Kidney glomerular epithelial cell (primary cell): ENCODE data around the gene FEV.
"Not testable (repeated sequence)": the region's sequence is repeated elsewhere in the genome, so short reads cannot be mapped to it uniquely, and the experiment has no call there.

Experiments
- DNase-seq: peaks from one replicate; lab custom pipeline; 2025; lab: John Stamatoyannopoulos, UW

FEV gene

DNA sequence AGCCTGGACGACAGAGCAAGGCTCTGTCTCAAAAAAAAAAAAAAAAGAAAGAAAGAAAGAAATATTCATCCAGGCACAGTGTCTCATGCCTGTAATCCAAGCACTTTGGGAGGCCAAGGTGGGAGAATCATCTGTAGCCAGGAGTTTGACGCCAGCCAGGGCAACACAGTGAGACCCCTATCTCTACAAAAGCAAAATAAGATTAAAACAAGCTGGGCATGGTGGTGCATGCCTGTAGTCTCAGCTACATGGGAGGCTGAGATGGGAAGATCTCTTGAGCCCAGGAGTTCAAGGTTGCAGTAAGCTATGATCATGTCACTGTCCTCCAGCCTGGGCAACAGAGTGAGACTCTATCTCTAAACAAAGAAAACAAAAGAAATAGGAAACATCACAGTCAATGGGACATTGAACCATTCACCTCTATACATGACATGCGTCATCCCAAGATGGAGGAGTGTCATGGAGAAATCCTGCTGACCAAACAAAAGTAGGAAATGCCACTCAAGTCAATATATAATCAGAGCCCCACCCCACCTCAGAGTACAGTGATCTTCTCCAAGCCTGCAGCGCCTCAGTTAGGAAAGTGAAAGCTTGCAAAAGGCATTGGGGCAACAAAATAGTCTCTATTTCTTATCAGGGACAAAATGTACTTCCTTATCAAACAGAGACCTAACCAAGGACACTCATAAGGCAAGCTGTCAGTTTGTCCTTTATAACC, 9.8 kb downstream of the FEV start:
- no peak for DNase-seq

DNA sequence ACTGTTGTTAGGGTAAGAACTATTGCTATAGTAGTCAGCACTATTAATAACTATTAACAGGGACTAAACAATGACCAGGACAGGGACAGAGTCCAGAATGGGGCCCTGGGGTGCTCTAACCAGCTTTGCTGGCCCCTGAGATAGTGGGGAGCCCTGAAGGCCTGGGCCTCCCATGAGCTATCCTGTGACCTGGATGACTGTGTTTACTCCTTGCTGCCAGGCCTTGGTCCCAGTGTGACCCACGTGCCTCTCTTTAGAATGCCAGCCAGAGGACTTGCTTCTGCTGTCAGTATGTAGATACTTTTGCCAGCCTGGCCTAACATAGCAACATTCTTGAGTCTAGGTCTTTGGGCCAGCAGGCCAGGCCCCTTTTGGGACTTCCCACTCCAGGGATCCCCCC, 14.1 kb downstream of the FEV start:
- no peak for DNase-seq

DNA sequence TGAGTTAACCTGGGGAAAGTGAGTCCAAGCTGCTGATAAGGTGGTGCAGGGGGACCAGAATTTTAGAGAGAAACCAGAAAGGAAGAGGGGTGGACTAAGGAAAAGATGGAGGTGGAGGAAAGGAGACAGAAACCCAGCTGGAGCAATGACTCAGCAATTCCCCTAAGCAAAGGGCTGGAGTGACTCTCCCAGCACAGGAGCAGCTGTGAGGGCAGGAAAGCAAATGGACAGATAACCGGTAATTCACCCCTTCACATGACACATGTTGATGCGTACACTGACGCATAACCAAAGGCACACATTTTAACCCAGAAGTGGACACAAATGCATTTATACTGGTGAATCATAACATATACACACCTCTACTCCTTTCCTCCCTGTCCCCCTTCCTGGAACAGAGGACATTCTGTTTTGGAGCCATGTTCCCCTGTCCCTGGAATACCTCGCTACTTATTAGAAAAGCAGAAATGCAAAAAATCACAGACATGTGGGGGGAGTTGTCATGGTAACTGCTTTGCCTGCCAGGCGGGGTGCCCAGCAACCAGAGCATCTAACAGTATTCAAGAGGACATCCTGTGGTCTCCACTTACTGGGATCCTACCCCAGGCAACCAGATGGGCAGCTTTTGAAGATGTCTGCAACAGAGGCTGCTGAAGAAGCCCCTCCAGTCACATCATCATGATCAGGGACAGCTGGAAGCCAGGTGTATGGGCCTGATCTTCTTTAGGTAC, 20.8 kb downstream of the FEV start:
- DNase-seq = no peak

DNA sequence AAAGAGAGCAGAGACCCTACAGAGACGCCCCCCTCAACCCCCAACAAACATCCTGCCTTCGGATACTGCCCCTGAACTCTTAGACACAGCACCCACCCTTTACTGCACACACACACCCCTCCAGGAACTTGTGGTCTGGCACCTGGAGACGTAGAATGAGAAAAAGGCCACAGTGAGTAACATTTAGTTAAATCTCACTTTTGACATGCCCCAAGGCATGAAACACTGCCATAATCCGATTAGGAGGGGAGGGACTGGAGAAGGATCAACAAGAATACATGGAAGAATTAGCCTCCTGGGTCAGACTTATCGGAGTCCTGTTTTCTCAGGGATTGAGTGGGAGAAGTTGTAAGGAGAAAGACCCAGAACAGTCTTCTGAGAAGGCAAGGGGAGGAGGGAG, 21.4 kb downstream of the FEV start:
- no peak for DNase-seq

DNA sequence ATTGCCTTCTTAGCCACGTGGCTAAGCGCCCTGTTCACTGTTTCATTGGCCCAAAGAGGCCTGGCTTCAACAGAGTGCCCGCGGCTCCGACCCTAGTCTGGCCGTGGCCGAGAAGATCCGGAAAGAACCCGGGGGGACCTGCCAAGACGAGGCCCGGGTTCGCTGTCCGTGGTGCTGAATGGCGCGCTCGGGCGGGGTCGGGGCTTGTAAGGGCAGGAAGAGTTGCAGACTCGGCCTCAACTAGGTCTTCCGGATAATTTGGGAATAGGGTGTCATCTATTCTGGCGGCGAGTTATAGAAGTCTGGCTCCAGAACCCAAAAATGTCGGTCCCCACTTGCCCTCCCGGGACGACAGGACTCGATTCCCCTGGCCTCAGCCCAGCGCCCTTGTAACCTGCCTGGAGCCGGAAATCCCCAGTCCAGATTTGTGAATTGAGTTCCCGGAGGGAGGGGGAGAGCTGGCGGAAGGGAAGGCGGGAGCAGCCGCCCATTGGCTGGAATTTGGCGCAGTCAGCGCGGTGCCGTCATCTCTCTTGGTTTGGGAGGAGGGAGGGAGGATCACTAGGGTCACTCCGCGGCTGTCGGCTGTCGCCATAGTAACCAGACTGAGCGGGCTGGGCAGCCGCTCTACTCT, 22.0 kb downstream of the FEV start:
- peak; percentile 30 for DNase-seq

DNA sequence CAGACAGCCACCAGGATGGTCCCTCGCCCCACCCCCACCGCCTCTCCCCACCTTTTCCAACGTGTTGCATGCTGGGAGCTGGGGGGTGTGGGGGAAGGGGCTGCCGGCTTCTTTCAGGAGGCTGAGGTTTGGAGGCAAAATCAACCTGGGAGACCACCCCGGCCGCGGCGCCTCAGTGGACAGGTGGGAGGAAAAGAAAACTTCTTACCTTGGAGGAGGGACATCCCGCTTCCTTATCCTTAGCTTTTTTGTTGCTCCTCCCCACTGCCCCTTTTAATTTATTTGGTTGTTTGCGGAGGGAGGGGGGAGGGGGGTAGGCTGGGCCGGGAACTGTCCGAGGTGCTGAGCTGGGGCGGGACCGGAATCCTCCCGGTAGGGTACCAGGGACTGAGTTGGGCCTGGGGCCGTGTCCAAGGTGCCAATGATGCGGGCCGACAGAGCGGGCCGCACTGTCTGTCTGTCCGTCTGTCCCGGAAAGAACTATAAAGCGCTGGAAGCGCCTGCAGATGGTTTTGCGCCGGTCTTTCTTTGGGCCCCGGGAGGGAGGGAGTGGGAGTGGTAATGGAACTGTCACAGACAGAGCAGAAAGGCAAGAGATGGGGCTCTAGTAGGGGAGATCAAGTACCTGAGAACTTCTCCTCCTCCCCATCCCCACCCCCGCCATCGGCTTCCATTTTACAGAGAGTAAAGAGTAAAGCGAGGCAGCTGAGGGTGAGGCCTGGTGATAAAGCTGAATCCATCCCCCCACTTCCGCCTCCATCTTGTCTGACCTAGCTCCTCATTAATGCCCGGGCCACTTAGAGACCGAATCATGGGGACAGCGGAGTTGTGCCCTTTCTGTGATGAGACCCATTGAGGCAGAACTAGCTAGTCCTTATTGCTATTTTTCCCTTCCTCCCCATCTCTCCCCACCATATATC, 23.1 kb downstream of the FEV start:
- no peak for DNase-seq

DNA sequence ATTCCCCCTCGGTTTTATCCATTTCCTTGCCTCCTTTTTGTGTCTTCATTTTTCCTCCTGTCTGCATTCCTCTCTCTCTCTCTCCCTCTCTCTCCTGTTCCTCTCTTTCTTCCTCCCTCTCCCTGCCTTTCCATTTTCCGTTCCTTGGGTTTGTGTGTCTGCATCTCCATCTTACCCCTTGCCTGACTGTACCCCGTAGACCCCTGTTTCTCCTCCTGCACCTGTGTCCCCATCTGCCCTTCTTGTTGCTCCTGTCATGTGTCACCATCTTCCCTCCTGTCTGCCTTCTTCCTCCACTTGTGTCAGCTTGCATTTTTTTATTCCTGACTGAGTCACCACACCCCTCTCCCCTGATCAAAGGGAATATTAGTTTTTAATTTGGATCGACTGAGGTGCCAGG, 23.8 kb downstream of the FEV start:
- no peak for DNase-seq

DNA sequence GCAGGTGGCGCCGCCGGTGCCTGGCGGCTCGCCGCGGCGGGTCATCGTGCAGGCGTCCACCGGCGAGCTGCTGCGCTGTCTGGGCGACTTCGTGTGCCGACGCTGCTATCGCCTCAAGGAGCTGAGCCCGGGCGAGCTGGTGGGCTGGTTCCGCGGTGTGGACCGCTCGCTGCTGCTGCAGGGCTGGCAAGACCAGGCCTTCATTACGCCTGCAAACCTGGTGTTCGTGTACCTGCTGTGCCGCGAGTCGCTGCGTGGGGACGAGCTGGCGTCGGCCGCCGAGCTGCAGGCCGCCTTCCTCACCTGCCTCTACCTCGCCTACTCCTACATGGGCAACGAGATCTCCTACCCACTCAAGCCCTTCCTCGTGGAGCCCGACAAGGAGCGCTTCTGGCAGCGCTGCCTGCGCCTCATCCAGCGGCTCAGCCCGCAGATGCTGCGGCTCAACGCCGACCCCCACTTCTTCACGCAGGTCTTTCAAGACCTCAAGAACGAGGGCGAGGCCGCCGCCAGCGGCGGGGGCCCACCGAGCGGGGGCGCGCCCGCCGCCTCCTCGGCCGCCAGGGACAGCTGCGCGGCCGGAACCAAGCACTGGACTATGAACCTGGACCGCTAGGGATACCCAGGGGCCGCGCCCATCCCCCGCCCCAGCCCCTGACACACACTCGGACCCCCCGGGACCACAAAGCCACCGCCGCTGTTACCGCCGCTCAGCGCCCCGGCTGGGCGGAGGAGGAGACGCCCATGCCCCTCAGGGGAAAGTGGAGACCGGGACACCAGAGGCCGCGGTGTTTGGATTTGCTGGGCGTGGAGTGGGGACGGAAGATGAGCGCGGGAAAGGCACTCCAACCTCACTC, 24.4 kb downstream of the FEV start:
- DNase-seq = no peak

DNA sequence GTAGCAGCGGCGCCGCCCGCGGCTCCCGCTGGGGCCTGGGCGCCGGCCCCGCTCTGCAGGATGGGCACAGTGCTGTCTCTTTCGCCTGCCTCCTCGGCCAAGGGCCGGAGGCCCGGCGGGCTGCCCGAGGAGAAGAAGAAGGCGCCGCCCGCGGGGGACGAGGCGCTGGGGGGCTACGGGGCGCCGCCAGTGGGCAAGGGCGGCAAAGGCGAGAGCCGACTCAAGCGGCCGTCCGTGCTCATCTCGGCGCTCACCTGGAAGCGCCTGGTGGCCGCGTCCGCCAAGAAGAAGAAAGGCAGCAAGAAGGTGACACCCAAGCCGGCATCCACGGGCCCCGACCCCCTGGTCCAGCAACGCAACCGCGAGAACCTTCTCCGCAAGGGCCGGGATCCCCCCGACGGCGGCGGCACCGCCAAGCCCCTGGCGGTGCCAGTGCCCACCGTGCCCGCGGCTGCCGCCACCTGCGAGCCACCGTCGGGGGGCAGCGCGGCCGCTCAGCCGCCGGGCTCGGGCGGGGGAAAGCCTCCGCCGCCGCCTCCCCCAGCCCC, 25.1 kb downstream of the FEV start:
- no peak for DNase-seq

DNA sequence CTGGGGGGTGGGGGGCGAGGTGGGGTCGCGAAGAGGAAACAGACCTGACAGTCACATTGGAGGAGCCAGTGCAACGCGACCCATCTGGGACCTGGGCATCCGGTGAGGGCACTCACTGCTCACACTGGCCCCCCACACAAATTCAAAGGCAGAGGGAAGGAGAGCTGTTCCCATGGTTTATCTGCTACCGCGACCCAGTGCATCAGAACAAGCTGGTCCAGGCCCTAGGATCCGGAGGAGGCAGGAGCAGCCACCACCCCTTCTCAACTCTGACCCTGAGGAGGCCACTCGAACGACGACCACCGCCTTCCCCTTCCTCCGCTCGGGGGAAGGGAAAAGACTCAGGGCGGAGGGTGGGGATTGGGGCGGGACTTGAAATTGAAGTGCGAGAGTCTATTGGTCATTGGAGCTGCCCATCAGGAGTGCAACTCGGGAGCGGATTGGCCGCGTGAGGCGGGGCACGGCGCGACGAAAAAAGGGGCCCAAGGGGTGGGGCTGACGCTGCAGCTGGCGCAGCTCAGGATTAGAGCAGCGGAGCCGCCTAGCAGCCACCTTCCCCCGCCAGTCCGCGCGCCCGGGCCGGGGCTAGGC, 25.7 kb downstream of the FEV start, which contains the start of gene CDK5R2:
CDK5R2 (plus strand) TSS at position 526 of the 591 bp plus-strand sequence. CDS start 155 bp downstream, outside the sequence.
- DNase-seq = peak; percentile 73

DNA sequence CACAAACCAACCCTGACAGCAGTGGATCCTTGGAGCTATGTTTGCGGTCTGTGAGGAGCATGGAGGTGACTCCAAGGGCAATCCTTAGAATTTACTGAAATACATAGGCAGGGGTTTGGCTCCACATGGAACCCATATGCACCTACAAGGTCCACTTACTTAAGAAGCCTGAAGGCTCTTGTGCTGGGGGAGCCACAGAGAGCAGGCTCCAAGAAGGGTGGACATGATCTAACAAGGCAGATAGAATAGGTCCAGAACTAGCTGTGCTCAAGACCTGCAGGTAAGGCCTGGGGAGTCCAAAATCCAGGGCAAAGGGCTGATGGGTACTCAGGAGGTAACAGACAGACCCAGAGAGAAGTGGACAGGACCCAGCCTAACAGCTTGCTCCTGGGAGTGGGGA, 26.7 kb downstream of the FEV start:
- no peak for DNase-seq

DNA sequence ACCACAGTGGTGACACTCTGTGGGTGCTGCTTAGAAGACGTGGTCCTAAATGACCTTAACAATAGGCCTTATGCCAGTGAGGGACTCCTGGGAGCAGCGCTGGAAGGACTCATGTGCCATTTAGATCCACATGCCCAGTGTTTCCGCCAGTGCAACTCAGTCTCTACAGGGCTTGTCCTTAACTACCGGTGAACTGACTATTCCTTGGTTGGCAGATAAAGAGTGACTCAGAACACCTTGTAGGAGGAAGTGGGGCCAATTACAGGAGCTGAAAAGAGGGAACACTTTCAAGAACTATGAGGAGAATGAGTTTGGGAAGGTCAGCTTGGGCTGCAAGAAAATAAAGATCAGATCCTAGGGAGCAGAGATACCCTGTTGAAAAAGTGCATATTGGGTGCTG, 27.3 kb downstream of the FEV start:
- no peak for DNase-seq

DNA sequence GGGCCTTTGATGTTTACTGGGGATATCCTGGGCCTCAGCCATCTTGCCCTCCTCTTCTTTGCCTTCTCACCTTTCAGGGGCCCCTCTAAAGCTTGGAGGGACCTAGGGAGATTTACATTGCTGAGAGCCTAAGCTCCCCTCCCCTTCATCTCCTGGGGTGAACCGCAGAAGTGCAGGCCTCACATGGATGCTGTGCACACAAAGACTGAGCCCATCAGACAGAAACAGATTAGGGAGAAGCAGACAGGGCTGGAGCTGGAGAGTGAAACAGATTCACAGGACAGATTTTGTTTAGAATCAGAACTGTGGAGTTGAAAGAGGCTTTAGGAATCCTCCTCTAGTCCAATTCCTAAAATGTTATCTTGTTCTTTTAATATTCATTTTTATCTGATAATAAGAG, 28.9 kb downstream of the FEV start:
- DNase-seq = no peak

DNA sequence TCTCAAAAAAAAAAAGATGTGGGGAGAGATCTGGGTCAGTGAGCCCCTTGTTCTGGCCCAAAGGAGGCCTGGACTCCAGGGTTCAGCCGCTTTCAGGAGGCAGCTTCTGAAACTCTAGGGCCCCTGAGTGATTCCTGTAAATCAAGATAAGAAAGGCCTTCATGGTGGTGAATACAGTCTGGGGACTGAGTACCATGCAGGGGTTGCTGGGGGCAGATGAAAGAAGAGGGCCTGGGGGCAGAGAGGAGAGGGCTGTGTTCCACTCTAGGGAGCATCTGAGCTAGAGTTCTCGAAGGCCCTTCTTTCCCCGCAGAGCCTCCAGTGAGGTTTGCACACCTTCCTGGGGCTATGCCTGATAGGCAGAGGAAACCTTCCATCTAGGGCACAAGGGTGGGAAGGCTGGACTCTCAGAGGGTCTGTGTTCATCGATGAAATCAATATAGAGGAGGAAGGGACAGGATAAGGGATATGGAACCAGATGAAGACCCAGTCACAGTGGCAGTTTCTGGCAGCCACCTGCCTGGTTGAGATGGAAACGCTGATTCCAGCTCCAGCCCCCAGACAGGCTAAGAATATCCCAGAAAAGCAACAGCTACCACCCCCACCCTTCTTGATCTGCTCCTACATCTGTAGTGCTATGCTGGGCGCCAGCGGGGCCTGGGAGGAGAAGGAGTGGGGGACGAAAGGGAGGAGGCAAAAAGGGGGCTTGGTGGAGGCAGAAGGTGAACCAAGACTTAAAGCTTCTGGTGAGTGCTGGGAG, 30.3 kb downstream of the FEV start:
- no peak for DNase-seq

DNA sequence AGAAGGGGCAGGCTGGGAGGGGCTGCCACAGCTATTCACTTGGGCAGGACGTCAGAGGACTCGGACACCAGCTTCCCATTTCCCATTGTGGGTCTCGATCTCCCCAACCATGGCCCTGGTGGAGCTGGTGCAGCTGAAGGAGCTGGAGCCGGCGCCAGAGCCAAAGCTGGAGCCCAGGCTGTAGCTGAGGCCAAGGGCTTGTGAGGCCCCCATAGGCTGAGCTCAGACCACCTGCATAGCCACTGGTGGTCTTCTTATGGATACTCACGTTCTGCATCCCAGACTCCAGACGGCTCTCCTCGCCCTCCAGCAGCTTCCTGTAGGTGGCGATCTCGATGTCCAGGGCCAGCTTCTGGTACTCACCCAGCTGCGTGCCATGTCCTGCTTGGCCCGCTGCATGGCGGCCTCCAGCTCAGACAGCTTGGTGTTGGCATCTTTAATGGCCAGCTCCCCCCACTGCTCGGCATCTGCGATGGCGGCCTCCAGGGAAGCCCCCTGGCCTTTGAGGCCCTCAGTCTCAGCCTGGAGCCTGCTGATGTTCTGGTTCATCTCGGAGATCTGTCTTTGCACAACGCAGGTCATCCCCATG, 31.5 kb downstream of the FEV start:
- no peak for DNase-seq

DNA sequence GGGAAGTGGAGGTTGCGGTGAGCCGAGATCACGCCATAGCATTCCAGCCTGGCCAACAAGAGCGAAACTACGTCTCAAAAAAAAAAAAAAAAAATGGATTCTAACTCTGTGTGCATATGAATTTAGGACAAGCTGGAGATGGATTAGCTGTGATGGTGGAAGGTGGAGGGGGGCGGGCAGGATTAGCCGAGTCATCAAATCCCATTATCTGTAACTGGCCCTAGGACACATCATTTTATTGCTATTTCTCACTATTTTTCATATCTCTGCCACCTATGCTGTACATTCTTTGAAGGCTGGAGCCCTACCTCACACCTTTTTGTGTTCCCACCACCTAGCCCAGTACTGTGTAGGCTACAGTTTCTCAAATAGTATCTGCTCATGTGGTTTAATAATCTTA, 32.8 kb downstream of the FEV start:
- no peak for DNase-seq

DNA sequence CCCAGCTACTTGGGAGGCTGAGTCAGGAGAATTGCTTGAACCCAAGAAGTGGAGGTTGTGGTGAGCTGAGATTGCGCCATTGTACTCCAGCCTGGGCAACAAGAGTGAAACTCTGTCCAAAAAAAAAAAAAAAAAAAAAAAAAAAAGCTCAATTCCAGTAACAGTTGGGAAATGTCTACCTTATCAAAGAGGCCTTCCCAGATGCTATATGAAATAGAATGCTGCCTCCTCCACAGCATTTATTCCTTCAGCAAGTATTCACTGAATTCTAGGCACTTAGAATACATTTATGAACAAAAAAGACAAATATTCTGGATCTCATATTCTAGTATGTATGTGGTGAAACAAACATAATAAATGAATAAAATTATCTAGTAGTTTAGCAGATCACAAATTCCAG, 38.4 kb downstream of the FEV start:
- DNase-seq = no peak

DNA sequence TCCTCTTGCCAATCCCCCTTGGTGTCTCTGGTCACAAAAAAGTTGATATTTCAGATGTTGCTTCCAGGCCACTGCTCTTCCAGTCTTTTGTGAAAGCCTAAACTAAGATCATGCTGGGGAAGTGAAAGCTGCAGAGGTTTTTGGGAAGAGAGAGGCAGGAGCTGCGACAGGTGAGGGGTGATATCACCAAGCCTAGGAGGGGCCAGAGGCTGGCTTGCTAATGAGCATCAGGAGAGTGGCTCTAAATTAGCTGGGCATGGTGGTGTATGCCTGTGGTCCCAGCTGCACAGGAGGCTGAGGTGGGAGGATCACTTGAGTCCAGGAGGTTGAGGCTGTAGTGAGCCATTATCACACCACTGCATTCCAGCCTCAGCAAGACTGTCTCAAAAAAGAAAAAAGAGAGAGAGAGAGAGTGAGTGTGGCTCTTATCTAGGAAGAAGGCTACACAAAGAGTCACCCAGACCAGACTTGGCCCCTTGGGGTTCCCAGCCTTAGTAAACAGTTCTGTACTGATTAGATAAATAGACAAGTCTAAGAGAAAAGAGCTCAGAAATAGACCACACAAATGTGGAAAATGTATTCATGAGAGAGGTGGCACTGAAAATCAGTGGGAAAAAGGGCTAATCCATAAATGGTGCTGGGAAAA, 40.1 kb downstream of the FEV start:
- no peak for DNase-seq

DNA sequence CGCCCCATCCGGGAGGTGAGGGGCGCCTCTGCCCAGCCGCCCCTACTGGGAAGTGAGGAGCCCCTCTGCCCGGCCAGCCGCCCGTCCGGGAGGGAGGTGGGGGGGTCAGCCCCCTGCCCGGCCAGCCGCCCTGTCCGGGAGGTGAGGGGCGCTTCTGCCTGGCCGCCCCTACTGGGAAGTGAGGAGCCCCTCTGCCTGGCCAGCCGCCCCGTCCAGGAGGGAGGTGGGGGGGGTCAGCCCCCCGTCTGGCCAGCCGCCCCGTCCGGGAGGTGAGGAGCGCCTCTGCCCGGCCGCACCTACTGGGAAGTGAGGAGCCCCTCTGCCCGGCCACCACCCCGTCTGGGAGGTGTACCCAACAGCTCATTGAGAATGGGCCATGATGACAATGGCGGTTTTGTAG, 53.2 kb downstream of the FEV start:
- DNase-seq = not testable (repeated sequence)
